SK-N-SH treated with all-trans-retinoic acid at 6 μM for 48 hours (cell line): Measurements from ENCODE around the gene VPS11.

ENCODE experiments used
- ATAC-seq: fragments of 200-7000 bp; cut with Tn5 transposase; 3 replicates; pipeline ENCODE4 v1.9.1; 2020; ENCODE audit warnings: mild to moderate bottlenecking, moderate library complexity
- ARNTL ChIP-seq: fragments of 450-650 bp; formaldehyde crosslinking; IDR thresholded peaks from 2 replicates; pipeline ENCODE4 v1.5.0; 2020; ENCODE audit warnings: low read depth, mild to moderate bottlenecking, moderate library complexity, borderline replicate concordance
- BACH2 ChIP-seq: fragments of 250-450 bp; sonication (Bioruptor Pico); IDR thresholded peaks from 2 replicates; pipeline ENCODE4 v1.9.0; 2021; ENCODE audit warnings: mild to moderate bottlenecking, borderline replicate concordance
- CREB5 ChIP-seq: fragments of 250-450 bp; sonication (Bioruptor Pico); IDR thresholded peaks from 2 replicates; pipeline ENCODE4 v1.5.1; 2020; ENCODE audit warnings: low read depth, mild to moderate bottlenecking, moderate library complexity
- CSDC2 ChIP-seq: fragments of 250-450 bp; sonication (Bioruptor Pico); IDR thresholded peaks from 2 replicates; pipeline ENCODE4 v1.5.0; 2020; ENCODE audit warnings: mild to moderate bottlenecking, moderate library complexity
- ESRRG ChIP-seq: fragments of 250-450 bp; sonication (Bioruptor Pico); IDR thresholded peaks from 2 replicates; pipeline ENCODE4 v1.6.1; 2021; ENCODE audit warnings: mild to moderate bottlenecking
- GLIS3 ChIP-seq: fragments of 250-450 bp; sonication (Bioruptor Pico); IDR thresholded peaks from 2 replicates; pipeline ENCODE4 v1.5.0; 2020; ENCODE audit warnings: mild to moderate bottlenecking, moderate library complexity
- PPARA ChIP-seq: fragments of 250-450 bp; sonication (Bioruptor Pico); IDR thresholded peaks from 2 replicates; pipeline ENCODE4 v1.5.0; 2020; ENCODE audit warnings: mild to moderate bottlenecking, borderline replicate concordance
- SNAI2 ChIP-seq: fragments of 250-450 bp; sonication (Bioruptor Pico); IDR thresholded peaks from 2 replicates; pipeline ENCODE4 v1.5.0; 2020; ENCODE audit warnings: mild to moderate bottlenecking, moderate library complexity
- TCF4 ChIP-seq: fragments of 250-450 bp; sonication (Bioruptor Pico); IDR thresholded peaks from 2 replicates; pipeline ENCODE4 v1.8.0; 2021; ENCODE audit warnings: mild to moderate bottlenecking, moderate library complexity, borderline replicate concordance
- ZC3H10 ChIP-seq: fragments of 250-450 bp; sonication (Bioruptor Pico); IDR thresholded peaks from 2 replicates; pipeline ENCODE4 v1.5.1; 2021; ENCODE audit warnings: mild to moderate bottlenecking, moderate library complexity
- ZFP3 ChIP-seq: fragments of 250-450 bp; sonication (Bioruptor Pico); IDR thresholded peaks from 2 replicates; pipeline ENCODE4 v1.5.0; 2020; ENCODE audit warnings: mild to moderate bottlenecking, moderate library complexity
- ZFP30 ChIP-seq: fragments of 450-650 bp; formaldehyde crosslinking; IDR thresholded peaks from 2 replicates; pipeline ENCODE4 v1.5.0; 2022; ENCODE audit warnings: mild to moderate bottlenecking, moderate library complexity
- ZNF70 ChIP-seq: fragments of 450-650 bp; formaldehyde crosslinking; IDR thresholded peaks from 2 replicates; pipeline ENCODE4 v1.5.0; 2020; ENCODE audit warnings: mild to moderate bottlenecking, moderate library complexity
- ZNF8 ChIP-seq: fragments of 450-650 bp; formaldehyde crosslinking; IDR thresholded peaks from 2 replicates; pipeline ENCODE4 v1.5.0; 2020; ENCODE audit warnings: mild to moderate bottlenecking, moderate library complexity
- TF ChIP-seq, protein P1 (sequence below): fragments of 250-450 bp; sonication (Bioruptor Pico); IDR thresholded peaks from 2 replicates; pipeline ENCODE4 v1.8.0; 2021; ENCODE audit warnings: low read depth, mild to moderate bottlenecking, moderate library complexity, borderline replicate concordance
- TF ChIP-seq, protein P2 (sequence below): fragments of 250-450 bp; sonication (Bioruptor Pico); IDR thresholded peaks from 2 replicates; pipeline ENCODE4 v1.5.1; 2021; ENCODE audit warnings: mild to moderate bottlenecking, moderate library complexity
- TF ChIP-seq, protein P3 (sequence below): fragments of 250-450 bp; sonication (Bioruptor Pico); IDR thresholded peaks from 2 replicates; pipeline ENCODE4 v1.5.0; 2020; ENCODE audit warnings: mild to moderate bottlenecking, moderate library complexity

Gene VPS11

GRCh38 chr11:119093942-119094815 lies 26.6 kb downstream of the VPS11 start:
- ATAC-seq: peak; percentile 24

GRCh38 chr11:119094816-119095065 lies 27.1 kb downstream of the VPS11 start:
- TF ChIP-seq ZC3H10 (CRISPR knock-in tag): no peak
- TF ChIP-seq ZFP30 (CRISPR knock-in tag): no peak
- TF ChIP-seq CREB5 (CRISPR knock-in tag): no peak
- TF ChIP-seq PPARA: no peak
- ATAC-seq: peak; percentile 84

More at GRCh38 chr11:119093942-119094815, 26.6 kb downstream of the VPS11 start:
- no peak for TF ChIP-seq SNAI2 (CRISPR knock-in tag)
- no peak for TF ChIP-seq ESRRG (CRISPR knock-in tag)
- no peak for TF ChIP-seq BACH2 (CRISPR knock-in tag)
- TF ChIP-seq, protein P1, sequence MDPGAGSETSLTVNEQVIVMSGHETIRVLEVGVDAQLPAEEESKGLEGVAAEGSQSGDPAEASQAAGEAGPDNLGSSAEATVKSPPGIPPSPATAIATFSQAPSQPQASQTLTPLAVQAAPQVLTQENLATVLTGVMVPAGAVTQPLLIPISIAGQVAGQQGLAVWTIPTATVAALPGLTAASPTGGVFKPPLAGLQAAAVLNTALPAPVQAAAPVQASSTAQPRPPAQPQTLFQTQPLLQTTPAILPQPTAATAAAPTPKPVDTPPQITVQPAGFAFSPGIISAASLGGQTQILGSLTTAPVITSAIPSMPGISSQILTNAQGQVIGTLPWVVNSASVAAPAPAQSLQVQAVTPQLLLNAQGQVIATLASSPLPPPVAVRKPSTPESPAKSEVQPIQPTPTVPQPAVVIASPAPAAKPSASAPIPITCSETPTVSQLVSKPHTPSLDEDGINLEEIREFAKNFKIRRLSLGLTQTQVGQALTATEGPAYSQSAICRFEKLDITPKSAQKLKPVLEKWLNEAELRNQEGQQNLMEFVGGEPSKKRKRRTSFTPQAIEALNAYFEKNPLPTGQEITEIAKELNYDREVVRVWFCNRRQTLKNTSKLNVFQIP (CRISPR knock-in tag): no peak
- TF ChIP-seq ZNF70 (CRISPR knock-in tag): no peak
- no peak for TF ChIP-seq PPARA

DNA sequence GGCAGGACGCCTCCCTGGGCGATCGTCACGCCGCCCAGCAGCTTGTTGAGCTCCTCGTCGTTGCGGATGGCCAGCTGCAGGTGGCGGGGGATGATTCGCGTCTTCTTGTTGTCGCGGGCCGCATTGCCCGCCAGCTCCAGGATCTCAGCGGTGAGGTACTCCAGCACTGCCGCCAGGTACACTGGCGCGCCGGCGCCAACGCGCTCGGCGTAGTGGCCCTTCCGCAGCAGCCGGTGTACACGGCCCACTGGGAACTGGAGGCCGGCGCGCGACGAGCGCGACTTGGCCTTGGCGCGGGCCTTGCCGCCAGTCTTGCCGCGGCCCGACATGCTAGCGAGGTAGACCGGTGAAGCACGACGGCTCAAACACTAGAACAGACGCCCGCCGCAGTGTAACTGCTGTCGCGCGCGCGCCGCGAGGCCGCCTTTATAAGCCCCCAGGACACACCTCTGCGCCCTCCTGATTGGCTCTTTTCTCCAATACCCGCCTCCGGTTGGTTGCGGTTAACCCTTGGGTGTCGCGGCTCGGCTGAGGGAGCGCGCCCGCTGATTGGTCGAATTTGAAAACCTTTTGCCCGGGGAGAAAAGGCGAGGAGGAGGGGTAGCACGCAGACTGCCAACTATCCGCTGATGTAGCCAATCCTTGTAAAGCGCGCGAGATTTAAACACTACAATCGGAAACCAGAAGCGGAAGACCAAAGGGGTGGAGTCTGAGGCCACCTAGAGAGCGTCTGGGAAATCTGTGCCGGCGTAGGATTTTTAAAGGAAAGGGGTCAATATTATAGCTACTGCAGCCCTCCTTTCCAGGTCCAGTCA lies 27.7 kb downstream of the VPS11 start:
- peak; percentile 85 for ATAC-seq
- TF ChIP-seq SNAI2 (CRISPR knock-in tag) (no peak), ZC3H10 (CRISPR knock-in tag) (no peak), ZNF70 (CRISPR knock-in tag) (no peak), GLIS3 (CRISPR knock-in tag) (peak; percentile 85; the same call in 1 of the 2 replicates), PPARA (no peak), ZNF8 (no peak), ZFP3 (0 out of 2 replicates have a peak, but pooled peaks have one; percentile 22), CSDC2 (CRISPR knock-in tag) (no peak)
- TF ChIP-seq, protein P2, sequence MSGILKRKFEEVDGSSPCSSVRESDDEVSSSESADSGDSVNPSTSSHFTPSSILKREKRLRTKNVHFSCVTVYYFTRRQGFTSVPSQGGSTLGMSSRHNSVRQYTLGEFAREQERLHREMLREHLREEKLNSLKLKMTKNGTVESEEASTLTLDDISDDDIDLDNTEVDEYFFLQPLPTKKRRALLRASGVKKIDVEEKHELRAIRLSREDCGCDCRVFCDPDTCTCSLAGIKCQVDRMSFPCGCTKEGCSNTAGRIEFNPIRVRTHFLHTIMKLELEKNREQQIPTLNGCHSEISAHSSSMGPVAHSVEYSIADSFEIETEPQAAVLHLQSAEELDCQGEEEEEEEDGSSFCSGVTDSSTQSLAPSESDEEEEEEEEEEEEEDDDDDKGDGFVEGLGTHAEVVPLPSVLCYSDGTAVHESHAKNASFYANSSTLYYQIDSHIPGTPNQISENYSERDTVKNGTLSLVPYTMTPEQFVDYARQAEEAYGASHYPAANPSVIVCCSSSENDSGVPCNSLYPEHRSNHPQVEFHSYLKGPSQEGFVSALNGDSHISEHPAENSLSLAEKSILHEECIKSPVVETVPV (CRISPR knock-in tag): no peak
- TF ChIP-seq, protein P3, sequence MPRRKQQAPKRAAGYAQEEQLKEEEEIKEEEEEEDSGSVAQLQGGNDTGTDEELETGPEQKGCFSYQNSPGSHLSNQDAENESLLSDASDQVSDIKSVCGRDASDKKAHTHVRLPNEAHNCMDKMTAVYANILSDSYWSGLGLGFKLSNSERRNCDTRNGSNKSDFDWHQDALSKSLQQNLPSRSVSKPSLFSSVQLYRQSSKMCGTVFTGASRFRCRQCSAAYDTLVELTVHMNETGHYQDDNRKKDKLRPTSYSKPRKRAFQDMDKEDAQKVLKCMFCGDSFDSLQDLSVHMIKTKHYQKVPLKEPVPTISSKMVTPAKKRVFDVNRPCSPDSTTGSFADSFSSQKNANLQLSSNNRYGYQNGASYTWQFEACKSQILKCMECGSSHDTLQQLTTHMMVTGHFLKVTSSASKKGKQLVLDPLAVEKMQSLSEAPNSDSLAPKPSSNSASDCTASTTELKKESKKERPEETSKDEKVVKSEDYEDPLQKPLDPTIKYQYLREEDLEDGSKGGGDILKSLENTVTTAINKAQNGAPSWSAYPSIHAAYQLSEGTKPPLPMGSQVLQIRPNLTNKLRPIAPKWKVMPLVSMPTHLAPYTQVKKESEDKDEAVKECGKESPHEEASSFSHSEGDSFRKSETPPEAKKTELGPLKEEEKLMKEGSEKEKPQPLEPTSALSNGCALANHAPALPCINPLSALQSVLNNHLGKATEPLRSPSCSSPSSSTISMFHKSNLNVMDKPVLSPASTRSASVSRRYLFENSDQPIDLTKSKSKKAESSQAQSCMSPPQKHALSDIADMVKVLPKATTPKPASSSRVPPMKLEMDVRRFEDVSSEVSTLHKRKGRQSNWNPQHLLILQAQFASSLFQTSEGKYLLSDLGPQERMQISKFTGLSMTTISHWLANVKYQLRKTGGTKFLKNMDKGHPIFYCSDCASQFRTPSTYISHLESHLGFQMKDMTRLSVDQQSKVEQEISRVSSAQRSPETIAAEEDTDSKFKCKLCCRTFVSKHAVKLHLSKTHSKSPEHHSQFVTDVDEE (CRISPR knock-in tag): no peak

DNA sequence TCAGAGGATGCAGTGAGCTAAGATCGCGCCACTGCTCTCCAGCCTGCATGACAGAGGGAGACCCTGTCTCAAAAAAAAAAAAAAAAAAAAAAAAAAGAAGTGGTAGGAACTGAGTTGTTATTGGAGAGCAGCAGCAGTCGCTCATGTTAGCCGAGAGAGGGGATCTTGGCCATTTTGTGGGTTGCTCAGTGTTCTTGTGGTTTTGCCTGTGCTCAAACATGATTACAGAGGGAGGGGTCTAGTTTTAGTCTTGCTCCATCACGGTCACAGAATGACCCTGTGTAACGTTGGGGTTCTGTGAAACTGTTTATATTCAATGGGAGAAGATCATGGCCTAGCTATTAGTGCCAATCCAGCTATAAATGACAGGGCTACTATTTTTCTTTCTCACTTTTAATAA lies 32.1 kb downstream of the VPS11 start:
- ATAC-seq: no peak
- TF ChIP-seq ARNTL (CRISPR knock-in tag) (no peak), TCF4 (CRISPR knock-in tag) (no peak)
